HG02759 (cell line): ENCODE data around the gene TTBK2.

Experiments
- ATAC-seq: cut with Tn5 transposase; IDR thresholded peaks from one replicate; pipeline ENCODE4 v1.9.1; 2021; ENCODE audit warnings: mild to moderate bottlenecking, moderate library complexity; ENCODE audit not compliant: unreplicated experiment

The TTBK2 gene

DNA sequence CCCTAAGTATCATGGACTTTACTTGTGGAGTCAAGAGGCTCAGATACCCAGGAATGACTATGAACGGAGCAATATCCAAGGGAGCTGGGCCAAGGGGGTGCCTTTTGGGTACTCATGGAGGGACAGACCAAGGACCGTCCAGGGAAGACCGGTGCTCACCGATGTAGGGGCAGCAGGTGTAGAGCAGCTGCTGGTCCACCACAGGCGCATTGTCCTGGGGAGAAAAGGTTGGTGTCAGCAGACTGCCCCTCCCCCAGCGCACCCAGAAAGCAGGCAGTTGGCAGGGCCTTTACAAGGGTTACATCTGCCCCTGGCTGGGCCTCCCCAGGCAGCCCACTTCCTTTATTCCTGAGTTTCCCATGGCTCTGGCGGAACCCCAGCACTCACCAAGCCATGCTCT lies 191.2 kb downstream of the TTBK2 start:
- ATAC-seq: no peak

DNA sequence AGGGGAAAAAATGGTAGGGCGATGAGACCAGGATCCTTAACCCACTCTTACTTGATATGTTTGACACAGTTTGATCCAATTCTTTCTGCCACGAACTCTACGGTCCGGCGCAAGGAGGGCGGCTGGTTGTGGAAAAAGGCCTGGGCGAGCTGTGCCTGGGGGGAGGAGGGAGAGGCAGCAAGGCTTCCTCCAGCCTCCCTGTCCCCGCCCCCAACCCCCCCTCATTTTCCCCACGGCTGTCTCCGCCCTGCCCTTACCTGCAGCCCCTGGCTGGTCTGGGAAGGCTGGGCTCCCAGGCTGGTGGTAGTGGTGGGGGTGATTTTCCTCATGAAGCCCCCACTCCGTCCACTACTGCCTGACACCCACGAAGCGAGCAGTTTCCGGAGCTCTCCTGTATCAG lies 191.6 kb downstream of the TTBK2 start:
- ATAC-seq: no peak

DNA sequence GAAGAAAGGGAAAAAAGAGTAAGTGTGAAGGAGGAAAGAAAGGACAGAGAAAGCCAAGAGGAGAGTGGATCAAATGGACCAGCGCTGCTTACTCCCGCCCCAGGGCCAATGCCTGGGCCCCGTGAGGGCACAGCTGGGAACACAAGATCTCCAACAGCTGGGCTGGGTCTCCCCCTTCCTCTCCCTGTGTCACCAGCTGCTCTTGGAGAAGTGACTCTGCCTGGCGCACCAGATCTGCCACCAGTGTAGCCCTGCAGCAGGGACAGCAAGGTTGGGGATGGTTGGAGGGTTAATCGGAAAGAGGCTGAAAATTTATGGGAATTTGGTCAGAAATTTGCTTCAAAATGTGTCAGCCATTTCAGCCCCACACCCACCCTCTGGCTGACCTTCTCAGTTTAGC lies 192.0 kb downstream of the TTBK2 start:
- ATAC-seq: no peak

DNA sequence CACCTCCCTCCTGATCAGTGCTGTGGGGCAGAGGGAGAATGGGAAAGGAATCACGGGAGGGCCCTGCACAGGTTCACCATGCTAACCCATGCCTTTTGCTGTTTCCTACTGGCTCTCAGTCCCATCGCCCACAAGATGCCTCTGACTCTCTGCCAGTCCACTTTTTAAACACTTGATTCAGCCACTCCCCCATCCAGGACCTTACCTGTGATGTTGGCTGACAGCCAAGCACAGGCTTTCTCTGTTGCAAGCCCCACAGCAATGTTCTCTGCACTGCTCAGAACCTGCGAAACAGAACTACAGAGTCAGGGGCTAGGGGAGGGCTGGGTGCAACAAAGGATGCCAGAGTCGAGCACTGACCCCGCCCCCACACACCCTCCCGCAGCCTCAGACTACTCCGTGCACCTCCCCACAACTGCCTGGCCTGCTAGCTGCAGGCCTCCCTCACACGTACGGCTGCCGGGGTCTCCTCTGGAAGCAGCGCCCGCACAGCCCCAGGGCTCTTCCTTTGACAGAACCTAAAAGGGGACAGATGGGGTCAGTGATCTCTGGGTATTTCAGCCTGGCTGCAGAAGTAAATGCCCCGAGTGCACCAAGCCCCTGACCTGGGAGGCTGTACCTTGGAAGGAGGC lies 192.7 kb downstream of the TTBK2 start:
- ATAC-seq: no peak

DNA sequence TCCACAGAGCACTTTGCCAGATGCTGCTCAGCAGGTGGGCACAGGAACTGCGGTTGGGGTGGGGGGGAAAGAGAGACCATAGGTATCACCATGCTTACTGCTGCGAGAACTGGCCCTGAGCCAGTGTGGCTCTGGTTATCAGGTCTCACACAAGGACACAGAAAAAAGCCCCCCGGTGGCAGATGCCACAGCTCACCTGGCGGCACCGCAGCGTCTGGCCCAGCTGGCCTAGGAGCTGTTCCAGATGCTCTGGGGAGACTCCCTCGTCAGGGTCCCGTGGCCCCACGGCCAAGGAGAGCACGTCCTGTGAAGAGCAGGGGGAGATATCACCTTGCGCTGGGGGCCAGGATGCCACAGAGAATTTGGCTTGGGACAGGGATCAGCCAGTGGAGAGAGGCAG lies 194.5 kb downstream of the TTBK2 start:
- no peak for ATAC-seq

DNA sequence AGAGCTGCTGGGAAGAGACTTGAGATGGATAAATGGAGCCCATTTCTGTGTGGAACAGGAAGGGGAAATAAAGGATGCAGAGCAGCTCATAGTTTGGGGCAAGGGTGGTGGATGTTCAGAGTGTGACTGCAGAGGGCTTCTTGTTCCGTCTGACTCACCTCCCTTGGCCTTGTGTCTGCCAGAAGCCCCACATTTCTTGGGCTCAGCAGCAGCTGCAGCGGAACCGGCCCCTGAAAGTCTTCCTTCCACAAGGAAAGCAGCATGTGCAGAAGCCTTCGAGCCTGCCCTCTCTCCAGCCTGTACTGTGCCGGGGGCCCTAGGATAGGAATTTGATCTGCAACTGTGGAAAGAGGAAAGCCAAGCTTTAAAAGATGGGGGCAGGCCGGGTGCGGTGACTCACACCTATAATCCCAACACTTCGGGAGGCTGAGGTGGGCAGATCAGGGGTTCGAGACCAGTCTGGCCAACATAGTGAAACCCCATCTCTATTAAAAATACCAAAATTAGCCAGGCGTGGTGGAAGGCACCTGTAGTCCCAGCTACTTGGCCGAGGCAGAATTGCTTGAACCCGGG lies 195.2 kb downstream of the TTBK2 start:
- ATAC-seq: no peak

DNA sequence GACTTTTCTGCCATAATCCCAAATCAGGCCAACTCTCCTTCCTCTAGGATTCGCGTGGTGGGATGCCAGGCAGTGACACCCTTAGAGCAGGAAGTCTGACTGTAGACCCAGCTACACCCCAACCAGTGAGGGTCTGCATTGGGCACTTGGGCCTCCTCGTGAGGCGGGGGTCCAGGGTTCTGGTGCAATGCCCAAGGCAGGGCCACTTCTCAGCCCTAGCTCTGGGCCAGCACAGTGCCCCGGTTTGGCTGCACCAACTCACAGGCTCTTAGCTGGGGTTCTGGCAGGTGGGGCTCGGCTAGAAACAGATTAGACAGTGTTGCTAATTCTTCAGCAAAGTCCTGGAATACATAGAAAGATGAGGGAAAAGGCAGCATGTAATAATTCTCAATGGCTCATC lies 196.3 kb downstream of the TTBK2 start:
- no peak for ATAC-seq

DNA sequence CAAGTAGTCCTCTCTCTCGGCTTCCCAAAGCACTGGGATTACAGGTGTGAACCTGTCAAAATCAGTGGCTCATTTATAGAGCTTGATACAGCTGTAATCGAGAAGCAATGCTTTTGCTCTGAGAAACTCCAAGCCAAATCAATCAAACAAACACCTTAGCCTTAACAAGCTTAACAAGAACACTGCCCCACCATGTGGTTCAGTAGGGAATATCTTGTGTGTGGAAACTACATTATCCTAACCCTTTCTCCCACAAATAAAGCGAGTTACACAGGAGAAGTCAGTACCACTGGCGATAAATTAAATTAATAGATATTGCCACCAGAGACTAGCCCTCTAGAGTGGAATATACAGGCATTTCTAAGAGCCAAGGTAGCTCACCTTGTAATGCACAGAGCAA lies 197.5 kb downstream of the TTBK2 start:
- no peak for ATAC-seq

DNA sequence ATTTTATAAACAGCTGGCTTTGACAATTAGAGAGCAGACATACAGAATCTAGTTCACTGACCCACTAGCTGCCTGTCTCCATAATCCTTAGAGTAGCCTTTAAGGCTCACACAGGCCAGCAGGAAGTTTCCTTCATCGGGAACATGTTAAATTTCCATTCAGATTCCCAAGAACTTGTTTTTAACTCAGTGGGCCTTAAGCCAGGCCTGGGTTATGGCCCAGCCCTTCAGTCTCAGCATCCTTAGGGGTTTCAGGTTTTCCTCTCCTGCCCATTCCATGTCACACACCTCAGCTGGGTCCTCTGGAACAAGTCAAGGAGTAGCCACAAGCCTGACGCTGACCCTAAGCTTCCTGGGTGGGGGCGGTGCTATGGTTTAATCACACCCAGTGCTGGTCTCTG lies 198.7 kb downstream of the TTBK2 start:
- no peak for ATAC-seq

DNA sequence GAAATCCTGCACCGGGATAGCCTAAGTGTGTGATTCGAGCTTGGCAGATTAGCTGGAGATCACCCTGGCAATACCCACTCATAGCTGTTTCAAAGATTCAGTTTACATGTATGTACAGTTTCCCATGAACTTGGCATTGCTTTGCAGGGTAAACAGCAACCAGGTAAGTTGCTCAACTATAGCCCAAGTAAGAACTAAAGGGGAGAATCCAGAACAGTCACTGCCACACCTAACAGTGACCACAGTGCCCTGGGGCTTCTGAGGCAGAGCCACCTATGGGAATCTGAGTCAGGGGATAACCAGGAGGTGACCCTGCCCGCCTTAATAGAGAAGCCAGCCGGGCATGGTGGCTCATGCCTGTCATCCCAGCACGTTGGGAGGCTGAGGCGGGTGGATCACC lies 199.6 kb downstream of the TTBK2 start:
- ATAC-seq: no peak

DNA sequence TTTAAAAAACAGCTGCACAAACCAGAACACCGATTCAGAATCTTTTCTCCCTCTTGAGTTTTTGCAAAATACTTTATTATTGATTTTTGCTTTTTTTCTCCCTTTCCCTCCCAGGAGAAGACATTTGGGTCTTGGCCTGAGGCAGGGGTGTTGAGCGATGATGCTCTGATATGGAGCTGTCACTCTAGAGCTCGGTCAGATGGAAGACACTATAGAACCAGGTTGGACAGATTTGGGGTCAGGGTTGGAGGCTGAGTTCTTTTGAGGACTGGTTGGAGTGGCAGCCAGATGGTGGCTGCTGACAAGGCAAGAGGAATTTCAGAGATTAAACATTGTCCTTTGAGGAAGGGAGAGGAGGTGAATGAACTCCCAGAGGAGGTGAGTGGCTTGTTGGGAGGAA lies 200.5 kb downstream of the TTBK2 start:
- no peak for ATAC-seq

DNA sequence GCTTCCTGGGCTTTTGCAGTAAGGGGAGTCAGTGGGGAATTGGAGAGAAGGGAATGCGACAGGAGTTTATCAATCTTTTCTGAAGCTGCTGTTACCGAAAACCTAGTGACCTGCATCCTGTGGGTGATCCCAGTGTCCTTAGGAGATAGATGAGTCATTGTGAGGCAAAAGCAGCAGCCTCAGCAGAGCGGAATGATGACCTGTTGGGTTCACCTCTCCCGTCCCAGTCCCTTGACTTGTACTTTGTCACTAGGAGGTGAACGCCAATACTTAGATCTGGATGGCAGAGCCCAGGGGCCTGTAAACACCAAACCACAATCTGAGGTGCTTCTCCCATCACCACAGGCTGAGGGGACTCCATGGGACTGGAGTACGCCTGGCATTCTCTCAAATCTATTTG lies 201.5 kb downstream of the TTBK2 start:
- ATAC-seq: no peak

DNA sequence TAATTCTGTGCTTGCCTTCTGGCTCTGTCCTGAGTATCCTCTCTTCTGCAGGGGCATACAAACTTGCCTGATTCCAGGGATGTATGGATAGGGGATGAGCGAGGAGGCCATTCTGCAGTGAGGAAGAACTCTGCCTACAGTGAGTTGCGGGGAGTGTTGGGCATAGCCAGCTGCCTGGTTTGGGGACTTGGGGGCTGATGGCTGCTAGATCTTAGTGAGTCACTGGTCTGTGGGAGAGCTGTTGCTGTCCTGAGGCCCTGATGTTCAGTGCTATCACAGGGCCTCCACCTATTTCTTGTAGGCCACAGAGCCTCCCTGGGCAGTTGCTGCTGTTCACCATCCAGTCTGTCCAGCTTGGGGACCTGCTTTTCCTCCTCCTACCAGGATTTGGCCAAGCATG lies 204.0 kb downstream of the TTBK2 start:
- no peak for ATAC-seq

DNA sequence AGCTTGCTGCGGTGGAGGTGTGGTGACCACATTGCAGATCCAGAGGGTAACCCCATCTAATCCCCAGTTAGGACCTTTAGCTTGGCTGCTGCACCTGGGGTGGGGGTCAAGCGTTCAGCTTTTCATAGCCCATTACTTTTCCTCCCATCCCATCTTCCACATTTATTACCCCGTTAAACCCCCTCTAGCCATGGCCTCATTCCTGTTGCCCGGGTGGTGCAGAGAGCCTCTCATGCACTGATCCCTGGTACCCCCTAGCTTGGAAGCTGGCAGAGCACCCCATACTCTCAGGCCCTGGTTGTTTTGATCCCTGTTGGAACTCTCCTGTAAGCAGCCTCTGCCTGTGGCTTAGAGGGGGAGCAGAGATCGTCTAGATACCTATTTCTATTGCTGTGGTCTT lies 204.5 kb downstream of the TTBK2 start:
- ATAC-seq: no peak

DNA sequence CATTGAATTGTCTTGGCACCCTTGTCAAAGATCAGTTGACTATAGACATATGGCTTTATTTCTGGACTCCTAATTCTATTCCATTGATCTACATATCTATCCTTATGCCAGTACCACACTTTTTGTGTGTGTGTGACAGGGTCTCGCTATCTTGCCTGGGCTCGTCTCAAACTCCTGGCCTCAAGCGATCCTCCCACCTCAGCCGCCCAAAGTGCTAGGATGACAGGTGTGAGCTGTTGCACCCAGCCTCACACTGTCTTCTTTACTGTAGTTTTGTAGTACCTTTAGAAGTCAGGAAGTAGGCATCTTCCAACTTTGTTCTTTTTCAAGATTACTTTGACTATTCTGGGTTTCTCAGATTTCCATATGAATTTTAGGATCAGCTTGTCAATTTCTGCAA lies 208.0 kb downstream of the TTBK2 start:
- ATAC-seq: no peak

DNA sequence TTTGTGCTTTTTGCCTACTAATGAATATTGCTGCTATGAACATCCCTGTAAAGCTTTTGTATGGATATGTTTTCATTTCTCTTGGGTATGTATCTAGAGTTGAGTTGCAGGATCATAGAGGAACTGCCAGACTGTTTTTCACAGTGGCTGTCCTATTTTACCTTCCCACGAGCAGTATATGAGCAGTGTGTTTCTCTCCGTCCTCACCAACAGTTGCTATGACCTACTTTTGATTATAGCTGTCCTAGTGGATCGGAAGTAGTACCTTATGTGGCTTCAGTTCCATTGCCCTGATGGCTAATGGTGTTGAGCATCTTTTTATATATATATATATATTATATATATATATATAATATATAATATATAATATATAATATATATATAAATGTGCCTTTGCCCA lies 208.8 kb downstream of the TTBK2 start:
- no peak for ATAC-seq

DNA sequence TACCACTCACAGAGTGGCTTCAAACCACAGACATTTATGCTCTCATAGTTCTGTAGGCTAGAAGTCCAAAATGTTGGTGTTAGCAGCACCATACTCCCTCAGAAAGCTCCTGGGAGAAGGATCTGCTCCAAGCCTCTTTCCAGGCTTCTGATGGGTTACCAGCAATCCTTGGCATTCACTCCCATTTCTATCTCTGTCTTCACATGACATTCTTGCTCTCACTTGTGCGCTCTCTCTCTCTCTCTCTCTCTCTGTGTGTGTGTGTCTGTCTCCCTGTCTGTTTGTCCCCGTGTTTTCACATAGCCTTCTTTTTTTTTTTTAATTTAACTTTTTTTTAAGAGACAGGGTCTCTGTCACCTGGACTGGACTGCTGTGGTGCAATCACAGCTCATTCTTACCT lies 209.9 kb downstream of the TTBK2 start:
- no peak for ATAC-seq

DNA sequence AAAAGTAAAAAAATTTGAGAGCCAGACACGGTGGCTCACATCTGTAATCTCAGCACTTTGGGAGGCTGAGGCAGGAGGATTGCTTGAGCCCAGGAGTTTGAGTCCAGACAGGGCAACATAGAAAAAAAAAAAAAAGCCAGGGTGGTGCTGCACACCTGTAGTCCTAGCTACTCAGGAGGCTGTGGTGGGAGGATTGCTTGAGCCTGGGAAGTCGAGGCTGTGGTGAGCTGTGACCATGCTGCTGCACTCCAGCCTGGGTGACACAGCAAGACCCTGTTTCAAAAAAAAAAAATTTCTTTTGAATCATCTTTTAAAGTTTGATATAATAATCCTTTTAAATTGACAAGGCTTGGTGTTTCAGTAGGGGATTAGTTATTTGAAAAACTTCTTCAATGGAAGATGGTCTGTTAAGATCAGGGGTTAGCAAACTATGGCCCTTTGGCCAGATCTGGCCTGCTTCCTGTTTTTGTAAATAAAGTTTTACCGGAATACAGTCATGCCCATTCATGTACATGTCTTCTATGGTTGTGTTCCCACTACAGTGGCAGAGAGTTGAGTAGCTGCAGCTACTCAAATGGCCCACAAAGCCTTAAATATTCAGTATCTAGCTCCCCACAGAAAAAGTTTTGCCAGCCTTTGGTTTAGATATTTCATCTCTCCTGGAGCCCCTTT lies 212.6 kb downstream of the TTBK2 start:
- no peak for ATAC-seq

DNA sequence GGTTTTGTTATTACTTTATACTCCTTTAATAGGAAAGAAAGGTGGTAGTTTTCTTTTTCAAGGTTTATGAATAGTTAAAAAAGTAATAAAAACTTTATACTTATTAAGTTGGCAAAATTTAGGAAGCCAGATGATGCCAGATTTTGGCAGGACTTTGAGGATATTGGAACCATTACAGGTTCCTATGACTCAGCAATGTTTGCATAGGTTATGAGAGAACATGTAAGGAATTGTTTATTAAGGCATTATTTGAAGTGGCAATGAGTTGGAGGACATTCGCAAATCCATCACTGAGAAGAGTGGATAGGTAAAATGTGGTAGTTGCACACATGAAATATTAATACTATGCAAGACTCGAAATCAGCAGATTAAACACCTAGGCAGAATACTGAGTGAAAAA lies 213.5 kb downstream of the TTBK2 start:
- ATAC-seq: no peak

DNA sequence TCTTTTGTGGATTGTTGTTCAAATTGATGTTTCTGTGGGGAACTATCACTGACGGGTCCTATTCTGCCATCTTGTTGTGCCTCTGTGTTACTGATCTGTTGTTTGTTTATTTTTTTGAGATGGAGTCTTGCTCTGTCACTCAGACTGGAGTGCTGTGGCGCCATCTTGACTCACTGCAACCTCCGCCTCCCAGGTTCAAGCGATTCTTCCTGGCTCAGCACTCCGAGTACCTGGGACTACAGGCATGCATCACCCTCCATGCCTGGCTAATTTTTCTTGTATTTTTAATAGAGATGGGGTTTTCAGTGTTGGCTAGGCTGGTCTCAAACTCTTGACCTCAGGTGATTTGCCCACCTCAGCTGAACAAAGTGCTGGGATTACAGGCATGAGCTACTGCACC lies 215.2 kb downstream of the TTBK2 start:
- ATAC-seq: no peak

DNA sequence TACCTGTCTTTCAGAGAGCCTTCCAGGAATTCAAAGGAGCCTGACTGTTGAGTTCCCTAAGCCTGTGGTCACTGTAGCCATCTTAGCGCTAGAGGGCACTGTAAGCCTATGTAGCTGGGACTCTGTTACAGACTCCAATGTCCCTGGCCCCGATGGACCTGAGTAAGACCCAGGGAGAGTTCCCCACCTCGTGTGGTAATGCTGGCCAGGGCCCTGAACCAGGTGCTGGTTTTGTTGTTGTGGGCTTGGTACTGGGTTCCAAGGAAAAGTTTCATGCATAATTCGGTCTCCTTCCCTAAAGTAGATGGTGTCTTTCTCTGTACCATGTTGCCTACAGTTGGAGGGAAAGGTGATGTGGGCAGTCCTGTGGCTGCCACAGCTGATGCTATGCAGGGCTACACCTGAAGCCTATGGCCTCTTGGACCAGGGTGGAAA lies 216.1 kb downstream of the TTBK2 start:
- ATAC-seq: no peak

DNA sequence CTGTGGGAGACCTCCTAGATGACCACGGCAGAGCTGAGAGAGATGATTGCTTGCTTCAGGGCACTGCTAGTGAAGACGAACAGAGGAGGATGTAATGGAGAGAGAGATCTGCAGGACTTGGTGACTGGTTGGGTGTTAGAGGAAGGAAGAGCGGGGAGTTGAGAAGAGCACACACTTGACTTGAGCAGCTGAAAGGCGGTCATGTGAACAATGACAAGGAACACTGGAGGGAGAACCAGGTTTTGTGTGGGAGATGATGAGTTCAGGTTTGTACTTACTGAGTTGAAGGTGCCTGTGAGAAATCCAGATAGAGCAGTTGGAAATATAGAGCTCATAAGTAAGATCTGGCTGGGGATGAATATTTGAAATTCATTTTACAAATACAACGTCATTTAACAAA lies 224.0 kb downstream of the TTBK2 start:
- no peak for ATAC-seq
